ENCODE measurements around the gene HS3ST3A1.

DNA sequence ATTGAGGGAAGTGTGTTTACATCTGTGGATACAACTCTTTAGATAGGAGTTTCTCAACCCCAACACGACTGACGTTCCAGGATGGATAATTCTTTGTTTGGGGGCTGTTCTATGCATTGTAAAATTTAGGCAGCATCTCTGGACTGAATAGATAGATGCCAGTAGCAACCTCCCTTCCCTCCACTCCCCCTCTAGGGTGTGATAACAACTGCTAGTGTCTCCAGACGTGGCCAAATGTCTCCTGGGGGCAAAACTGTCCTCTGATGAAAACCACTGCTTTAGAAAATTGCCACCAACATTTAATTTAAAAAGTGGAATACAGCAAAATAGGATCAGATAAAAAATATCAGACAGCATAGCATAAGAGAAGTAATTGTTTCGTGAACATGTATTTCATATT is 79.9 kb downstream of the HS3ST3A1 start:
- TF ChIP-seq, protein P1, sequence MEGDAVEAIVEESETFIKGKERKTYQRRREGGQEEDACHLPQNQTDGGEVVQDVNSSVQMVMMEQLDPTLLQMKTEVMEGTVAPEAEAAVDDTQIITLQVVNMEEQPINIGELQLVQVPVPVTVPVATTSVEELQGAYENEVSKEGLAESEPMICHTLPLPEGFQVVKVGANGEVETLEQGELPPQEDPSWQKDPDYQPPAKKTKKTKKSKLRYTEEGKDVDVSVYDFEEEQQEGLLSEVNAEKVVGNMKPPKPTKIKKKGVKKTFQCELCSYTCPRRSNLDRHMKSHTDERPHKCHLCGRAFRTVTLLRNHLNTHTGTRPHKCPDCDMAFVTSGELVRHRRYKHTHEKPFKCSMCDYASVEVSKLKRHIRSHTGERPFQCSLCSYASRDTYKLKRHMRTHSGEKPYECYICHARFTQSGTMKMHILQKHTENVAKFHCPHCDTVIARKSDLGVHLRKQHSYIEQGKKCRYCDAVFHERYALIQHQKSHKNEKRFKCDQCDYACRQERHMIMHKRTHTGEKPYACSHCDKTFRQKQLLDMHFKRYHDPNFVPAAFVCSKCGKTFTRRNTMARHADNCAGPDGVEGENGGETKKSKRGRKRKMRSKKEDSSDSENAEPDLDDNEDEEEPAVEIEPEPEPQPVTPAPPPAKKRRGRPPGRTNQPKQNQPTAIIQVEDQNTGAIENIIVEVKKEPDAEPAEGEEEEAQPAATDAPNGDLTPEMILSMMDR (IDR thresholded peaks at IDR 0.05; ENCODE audit: low read depth, low read length, missing input control) = no peak
- TF ChIP-seq, protein P2, sequence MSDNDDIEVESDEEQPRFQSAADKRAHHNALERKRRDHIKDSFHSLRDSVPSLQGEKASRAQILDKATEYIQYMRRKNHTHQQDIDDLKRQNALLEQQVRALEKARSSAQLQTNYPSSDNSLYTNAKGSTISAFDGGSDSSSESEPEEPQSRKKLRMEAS (IDR thresholded peaks at IDR 0.05) = no peak
- TF ChIP-seq, protein P3, sequence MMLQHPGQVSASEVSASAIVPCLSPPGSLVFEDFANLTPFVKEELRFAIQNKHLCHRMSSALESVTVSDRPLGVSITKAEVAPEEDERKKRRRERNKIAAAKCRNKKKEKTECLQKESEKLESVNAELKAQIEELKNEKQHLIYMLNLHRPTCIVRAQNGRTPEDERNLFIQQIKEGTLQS (IDR thresholded peaks at IDR 0.05) = no peak
- TF ChIP-seq RAD21 (IDR thresholded peaks at IDR 0.05) (no peak), EGR1 (IDR thresholded peaks at IDR 0.05; ENCODE audit: low read depth in 2 of 2) (no peak), YY1 (IDR thresholded peaks at IDR 0.05) (no peak), FOXA1 (IDR thresholded peaks at IDR 0.05) (no peak), TAF1 (conservative IDR thresholded peaks at IDR 0.05) (no peak)
